ENCODE data around the gene ZNF226.

ZNF226 gene

DNA sequence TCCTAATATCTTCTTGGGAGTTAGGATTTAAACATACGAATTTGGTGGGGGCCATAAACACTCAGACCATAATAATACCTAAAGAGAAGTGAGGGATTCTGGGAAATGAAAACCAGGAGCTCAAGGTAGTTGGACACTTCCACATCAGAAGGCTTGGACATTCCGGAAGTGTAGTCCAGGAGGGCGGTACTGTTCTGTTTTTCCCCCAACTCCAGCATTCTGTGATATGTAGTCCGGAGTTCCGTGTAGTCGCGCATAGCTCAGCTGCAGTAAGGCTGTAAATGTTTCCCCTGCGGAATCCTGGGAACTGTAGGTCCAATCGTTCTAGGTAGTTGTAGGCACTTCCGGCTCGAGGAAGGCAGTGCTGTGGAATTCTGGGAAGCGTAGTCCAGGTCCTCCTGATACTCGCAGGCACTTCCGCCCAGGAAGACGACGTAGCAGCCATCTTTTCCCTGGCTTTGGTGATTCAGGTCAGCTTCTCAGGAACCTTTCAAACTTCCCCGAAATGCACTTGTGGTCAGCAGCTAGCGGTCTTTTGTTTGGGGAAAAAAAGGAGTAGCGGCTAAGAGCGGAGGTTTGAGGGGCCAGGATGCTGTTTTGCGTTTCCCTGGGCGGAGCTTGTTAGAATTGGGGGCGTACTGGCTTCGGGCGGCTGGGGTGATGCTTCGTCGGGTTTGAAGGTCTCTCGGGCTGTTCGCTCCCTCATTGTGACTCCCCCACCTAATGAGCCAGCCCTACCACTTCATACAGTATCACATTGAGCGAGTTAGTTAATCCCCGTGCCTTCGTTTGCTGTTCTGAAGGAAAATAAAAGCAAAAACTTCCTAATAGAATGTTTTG lies at the start of gene ZNF226 (continued):
- TF ChIP-seq, protein P1, sequence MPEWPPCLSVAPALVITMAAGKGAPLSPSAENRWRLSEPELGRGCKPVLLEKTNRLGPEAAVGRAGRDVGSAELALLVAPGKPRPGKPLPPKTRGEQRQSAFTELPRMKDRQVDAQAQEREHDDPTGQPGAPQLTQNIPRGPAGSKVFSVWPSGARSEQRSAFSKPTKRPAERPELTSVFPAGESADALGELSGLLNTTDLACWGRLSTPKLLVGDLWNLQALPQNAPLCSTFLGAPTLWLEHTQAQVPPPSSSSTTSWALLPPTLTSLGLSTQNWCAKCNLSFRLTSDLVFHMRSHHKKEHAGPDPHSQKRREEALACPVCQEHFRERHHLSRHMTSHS (tag by site-specific recombination; IDR thresholded peaks at IDR 0.05), result no peak
- TF ChIP-seq ZBTB8A (tag by site-specific recombination; IDR thresholded peaks at IDR 0.05) (peak; percentile 63), ZNF433 (tag by site-specific recombination; IDR thresholded peaks at IDR 0.05; ENCODE audit: low read depth) (no peak), ZNF394 (tag by site-specific recombination; IDR thresholded peaks at IDR 0.05; ENCODE audit: borderline replicate concordance) (peak; percentile 90), ZNF785 (tag by site-specific recombination; IDR thresholded peaks at IDR 0.05) (0 out of 2 replicates have a peak, but pooled peaks have one; percentile 23), SCRT2 (tag by site-specific recombination; IDR thresholded peaks at IDR 0.05) (peak; percentile 94), SP3 (tag by site-specific recombination; IDR thresholded peaks at IDR 0.05) (peak; percentile 98), SP7 (tag by site-specific recombination; IDR thresholded peaks at IDR 0.05) (peak; percentile 88), ZNF600 (tag by site-specific recombination; IDR thresholded peaks at IDR 0.05) (peak; percentile 99), ZNF677 (tag by site-specific recombination; IDR thresholded peaks at IDR 0.05) (0 out of 2 replicates have a peak, but pooled peaks have one; percentile 35)
- TF ChIP-seq, protein P2, sequence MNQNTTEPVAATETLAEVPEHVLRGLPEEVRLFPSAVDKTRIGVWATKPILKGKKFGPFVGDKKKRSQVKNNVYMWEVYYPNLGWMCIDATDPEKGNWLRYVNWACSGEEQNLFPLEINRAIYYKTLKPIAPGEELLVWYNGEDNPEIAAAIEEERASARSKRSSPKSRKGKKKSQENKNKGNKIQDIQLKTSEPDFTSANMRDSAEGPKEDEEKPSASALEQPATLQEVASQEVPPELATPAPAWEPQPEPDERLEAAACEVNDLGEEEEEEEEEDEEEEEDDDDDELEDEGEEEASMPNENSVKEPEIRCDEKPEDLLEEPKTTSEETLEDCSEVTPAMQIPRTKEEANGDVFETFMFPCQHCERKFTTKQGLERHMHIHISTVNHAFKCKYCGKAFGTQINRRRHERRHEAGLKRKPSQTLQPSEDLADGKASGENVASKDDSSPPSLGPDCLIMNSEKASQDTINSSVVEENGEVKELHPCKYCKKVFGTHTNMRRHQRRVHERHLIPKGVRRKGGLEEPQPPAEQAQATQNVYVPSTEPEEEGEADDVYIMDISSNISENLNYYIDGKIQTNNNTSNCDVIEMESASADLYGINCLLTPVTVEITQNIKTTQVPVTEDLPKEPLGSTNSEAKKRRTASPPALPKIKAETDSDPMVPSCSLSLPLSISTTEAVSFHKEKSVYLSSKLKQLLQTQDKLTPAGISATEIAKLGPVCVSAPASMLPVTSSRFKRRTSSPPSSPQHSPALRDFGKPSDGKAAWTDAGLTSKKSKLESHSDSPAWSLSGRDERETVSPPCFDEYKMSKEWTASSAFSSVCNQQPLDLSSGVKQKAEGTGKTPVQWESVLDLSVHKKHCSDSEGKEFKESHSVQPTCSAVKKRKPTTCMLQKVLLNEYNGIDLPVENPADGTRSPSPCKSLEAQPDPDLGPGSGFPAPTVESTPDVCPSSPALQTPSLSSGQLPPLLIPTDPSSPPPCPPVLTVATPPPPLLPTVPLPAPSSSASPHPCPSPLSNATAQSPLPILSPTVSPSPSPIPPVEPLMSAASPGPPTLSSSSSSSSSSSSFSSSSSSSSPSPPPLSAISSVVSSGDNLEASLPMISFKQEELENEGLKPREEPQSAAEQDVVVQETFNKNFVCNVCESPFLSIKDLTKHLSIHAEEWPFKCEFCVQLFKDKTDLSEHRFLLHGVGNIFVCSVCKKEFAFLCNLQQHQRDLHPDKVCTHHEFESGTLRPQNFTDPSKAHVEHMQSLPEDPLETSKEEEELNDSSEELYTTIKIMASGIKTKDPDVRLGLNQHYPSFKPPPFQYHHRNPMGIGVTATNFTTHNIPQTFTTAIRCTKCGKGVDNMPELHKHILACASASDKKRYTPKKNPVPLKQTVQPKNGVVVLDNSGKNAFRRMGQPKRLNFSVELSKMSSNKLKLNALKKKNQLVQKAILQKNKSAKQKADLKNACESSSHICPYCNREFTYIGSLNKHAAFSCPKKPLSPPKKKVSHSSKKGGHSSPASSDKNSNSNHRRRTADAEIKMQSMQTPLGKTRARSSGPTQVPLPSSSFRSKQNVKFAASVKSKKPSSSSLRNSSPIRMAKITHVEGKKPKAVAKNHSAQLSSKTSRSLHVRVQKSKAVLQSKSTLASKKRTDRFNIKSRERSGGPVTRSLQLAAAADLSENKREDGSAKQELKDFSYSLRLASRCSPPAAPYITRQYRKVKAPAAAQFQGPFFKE (tag by site-specific recombination; IDR thresholded peaks at IDR 0.05; ENCODE audit: borderline replicate concordance), result no peak
- TF ChIP-seq, protein P3, sequence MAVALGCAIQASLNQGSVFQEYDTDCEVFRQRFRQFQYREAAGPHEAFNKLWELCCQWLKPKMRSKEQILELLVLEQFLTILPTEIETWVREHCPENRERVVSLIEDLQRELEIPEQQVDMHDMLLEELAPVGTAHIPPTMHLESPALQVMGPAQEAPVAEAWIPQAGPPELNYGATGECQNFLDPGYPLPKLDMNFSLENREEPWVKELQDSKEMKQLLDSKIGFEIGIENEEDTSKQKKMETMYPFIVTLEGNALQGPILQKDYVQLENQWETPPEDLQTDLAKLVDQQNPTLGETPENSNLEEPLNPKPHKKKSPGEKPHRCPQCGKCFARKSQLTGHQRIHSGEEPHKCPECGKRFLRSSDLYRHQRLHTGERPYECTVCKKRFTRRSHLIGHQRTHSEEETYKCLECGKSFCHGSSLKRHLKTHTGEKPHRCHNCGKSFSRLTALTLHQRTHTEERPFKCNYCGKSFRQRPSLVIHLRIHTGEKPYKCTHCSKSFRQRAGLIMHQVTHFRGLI (tag by site-specific recombination; IDR thresholded peaks at IDR 0.05), result peak; percentile 74; the same call in 1 of the 2 replicates
- TF ChIP-seq, protein P4, sequence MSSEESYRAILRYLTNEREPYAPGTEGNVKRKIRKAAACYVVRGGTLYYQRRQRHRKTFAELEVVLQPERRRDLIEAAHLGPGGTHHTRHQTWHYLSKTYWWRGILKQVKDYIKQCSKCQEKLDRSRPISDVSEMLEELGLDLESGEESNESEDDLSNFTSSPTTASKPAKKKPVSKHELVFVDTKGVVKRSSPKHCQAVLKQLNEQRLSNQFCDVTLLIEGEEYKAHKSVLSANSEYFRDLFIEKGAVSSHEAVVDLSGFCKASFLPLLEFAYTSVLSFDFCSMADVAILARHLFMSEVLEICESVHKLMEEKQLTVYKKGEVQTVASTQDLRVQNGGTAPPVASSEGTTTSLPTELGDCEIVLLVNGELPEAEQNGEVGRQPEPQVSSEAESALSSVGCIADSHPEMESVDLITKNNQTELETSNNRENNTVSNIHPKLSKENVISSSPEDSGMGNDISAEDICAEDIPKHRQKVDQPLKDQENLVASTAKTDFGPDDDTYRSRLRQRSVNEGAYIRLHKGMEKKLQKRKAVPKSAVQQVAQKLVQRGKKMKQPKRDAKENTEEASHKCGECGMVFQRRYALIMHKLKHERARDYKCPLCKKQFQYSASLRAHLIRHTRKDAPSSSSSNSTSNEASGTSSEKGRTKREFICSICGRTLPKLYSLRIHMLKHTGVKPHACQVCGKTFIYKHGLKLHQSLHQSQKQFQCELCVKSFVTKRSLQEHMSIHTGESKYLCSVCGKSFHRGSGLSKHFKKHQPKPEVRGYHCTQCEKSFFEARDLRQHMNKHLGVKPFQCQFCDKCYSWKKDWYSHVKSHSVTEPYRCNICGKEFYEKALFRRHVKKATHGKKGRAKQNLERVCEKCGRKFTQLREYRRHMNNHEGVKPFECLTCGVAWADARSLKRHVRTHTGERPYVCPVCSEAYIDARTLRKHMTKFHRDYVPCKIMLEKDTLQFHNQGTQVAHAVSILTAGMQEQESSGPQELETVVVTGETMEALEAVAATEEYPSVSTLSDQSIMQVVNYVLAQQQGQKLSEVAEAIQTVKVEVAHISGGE (tag by site-specific recombination; conservative IDR thresholded peaks at IDR 0.05; ENCODE audit: low read depth), result peak; percentile 99
- TF ChIP-seq, protein P5, sequence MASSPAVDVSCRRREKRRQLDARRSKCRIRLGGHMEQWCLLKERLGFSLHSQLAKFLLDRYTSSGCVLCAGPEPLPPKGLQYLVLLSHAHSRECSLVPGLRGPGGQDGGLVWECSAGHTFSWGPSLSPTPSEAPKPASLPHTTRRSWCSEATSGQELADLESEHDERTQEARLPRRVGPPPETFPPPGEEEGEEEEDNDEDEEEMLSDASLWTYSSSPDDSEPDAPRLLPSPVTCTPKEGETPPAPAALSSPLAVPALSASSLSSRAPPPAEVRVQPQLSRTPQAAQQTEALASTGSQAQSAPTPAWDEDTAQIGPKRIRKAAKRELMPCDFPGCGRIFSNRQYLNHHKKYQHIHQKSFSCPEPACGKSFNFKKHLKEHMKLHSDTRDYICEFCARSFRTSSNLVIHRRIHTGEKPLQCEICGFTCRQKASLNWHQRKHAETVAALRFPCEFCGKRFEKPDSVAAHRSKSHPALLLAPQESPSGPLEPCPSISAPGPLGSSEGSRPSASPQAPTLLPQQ (tag by site-specific recombination; IDR thresholded peaks at IDR 0.05), result peak; percentile 75
- TF ChIP-seq, protein P6, sequence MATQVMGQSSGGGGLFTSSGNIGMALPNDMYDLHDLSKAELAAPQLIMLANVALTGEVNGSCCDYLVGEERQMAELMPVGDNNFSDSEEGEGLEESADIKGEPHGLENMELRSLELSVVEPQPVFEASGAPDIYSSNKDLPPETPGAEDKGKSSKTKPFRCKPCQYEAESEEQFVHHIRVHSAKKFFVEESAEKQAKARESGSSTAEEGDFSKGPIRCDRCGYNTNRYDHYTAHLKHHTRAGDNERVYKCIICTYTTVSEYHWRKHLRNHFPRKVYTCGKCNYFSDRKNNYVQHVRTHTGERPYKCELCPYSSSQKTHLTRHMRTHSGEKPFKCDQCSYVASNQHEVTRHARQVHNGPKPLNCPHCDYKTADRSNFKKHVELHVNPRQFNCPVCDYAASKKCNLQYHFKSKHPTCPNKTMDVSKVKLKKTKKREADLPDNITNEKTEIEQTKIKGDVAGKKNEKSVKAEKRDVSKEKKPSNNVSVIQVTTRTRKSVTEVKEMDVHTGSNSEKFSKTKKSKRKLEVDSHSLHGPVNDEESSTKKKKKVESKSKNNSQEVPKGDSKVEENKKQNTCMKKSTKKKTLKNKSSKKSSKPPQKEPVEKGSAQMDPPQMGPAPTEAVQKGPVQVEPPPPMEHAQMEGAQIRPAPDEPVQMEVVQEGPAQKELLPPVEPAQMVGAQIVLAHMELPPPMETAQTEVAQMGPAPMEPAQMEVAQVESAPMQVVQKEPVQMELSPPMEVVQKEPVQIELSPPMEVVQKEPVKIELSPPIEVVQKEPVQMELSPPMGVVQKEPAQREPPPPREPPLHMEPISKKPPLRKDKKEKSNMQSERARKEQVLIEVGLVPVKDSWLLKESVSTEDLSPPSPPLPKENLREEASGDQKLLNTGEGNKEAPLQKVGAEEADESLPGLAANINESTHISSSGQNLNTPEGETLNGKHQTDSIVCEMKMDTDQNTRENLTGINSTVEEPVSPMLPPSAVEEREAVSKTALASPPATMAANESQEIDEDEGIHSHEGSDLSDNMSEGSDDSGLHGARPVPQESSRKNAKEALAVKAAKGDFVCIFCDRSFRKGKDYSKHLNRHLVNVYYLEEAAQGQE (tag by site-specific recombination; IDR thresholded peaks at IDR 0.05), result peak; percentile 81
- TF ChIP-seq, protein P7, sequence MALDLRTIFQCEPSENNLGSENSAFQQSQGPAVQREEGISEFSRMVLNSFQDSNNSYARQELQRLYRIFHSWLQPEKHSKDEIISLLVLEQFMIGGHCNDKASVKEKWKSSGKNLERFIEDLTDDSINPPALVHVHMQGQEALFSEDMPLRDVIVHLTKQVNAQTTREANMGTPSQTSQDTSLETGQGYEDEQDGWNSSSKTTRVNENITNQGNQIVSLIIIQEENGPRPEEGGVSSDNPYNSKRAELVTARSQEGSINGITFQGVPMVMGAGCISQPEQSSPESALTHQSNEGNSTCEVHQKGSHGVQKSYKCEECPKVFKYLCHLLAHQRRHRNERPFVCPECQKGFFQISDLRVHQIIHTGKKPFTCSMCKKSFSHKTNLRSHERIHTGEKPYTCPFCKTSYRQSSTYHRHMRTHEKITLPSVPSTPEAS (tag by site-specific recombination; IDR thresholded peaks at IDR 0.05), result no peak
- TF ChIP-seq, protein P8, sequence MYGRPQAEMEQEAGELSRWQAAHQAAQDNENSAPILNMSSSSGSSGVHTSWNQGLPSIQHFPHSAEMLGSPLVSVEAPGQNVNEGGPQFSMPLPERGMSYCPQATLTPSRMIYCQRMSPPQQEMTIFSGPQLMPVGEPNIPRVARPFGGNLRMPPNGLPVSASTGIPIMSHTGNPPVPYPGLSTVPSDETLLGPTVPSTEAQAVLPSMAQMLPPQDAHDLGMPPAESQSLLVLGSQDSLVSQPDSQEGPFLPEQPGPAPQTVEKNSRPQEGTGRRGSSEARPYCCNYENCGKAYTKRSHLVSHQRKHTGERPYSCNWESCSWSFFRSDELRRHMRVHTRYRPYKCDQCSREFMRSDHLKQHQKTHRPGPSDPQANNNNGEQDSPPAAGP (tag by site-specific recombination; IDR thresholded peaks at IDR 0.05), result peak; percentile 64

All from HEK293 (cell line).